ENCODE data around the gene ASTN2.

The ASTN2 gene

GRCh38 chr9:116550696-116551436 is 864.0 kb downstream of the ASTN2 start:
- DNase-seq = peak; percentile 31

GRCh38 chr9:116549786-116550660 is 864.8 kb downstream of the ASTN2 start:
- peak; percentile 39 for DNase-seq

DNA sequence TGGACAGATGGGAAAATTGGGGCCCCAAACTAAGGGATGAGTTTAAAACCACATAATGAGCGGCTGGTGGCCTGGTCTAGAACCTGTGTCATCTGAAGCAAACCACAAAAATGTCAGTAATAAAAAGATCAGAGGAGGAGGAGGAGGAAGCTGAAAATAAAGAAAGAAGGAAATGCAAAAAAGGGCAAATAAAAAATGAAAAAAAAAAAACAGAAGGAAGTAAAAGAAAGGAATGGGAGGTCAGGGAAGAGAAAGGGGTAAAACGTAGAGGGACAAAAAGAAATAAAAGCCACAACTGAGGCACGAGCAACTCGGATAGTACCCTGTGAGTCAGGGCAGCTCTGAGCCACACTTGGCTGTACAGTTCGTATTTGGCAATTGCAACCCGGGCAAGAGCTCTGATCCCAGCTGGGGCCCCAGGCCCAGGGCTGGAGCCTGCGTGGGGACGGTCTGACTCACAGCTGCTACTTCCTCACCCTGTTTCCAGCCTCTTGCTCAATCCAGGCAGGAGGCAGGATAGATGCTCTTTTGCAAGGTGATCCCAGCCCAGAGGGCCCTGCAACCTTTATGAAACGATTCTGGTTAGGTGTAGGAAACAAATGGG is 865.7 kb downstream of the ASTN2 start:
- DNase-seq = peak; percentile 93

GRCh38 chr9:116547729-116548426 is 867.0 kb downstream of the ASTN2 start:
- no peak for DNase-seq

- DNase-seq = no peak
These were observed 867.9 kb downstream of the ASTN2 start for GRCh38 chr9:116546711-116547581.

DNA sequence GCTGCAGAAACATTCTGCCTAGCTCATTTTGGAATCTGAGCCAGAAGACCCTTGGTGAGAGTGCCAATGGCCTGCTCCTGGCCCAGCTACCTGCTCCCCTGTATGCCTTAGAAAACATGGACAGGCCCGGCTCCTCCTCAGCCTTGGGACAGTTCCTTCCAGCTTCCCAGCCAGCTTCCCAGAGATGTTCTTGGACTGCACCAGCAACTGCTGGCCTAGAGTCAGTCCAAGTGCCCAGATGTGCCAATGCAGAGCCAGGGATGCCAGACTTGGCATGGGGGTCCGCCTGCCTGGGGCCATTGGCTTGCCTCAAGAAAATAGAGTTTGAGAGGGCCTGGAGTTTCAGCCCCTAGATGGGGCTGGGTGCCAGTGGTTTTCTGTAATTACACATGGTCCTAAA is 870.0 kb downstream of the ASTN2 start:
- DNase-seq = no peak

DNA sequence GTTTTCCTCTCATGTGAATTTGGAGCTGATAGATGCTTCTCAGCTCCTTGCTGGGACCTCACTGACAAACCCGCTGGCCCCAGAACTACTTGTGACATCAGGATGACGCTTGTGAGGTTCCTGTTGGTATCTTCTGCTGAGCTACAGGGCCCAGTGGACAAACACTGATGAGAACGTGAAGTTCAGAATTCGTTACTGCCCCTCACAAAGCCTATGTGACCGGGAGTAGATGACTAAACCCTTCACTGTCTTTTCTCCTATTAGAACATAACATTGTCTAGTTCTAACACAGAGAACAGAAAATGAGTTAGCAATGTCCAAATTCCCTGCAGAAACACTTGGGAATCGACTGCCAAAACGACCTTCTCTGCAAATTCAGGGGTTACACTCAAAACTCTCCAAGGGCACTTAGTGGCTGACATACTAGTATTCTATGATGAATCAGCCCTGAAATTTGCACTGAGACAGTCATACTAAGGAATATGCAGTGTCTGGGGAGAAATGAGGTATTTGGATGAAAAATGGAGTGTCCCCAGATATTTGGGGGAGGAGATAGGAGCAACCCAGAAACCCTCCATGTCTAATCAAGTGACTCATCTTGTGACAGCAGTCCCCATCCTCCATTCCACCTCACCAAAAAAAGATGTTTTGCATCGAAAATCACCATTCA is 871.0 kb downstream of the ASTN2 start:
- DNase-seq = peak; percentile 85

DNA sequence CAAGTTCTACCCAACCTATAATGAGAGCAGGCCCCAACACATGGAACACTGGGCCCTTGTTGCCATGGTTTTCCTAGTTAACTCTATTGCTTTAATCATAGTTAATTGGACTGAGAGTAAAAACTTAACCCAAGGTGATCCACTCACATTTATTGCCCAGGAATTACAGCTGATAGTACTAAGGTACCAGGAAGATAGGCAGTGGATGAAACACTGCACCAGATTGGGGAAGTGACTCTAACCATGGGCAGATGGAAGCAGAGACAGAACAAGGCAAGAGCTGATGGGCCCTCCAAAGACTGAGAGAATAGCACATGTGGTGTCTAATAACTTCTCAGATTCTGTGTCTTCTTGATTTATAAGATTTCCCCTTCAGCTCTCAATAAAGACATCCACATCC is 873.5 kb downstream of the ASTN2 start:
- no peak for DNase-seq

DNA sequence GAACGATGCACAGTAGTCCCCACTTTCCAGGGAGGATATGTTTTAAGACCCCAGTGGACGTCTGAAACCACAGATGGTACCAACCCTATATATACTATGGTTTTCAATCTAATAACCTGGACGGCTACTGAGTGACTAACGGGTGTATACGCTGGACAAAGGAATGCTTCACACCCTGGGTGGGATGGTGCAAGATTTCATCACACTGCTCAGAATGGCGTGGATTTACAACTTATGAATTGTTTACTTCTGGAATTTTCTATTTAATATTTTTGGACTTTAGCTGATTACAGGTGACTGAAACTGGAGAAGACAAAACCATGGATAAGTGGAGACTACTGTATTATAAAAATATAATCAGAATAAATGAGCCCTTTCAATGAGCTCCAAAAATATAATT is 875.3 kb downstream of the ASTN2 start:
- DNase-seq = peak; percentile 21

DNA sequence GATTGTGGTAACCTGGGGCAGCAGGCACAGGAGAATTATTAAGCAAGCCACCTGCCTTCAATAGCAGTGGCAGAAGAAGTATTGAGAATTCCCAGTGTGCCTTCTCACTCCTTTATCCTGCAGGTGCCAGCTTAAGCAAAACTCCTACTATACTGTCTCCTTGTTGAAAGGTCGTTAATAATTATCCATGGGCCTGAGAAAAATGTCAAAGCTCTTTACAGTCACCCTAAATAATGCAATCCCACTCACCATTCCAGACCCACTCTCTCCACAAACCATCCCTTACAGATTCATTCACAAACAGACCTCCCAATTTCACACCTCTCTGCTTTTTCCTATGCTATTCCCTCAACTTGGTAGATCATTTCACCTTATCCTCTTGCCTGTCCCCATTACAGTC is 889.2 kb downstream of the ASTN2 start:
- DNase-seq = no peak

DNA sequence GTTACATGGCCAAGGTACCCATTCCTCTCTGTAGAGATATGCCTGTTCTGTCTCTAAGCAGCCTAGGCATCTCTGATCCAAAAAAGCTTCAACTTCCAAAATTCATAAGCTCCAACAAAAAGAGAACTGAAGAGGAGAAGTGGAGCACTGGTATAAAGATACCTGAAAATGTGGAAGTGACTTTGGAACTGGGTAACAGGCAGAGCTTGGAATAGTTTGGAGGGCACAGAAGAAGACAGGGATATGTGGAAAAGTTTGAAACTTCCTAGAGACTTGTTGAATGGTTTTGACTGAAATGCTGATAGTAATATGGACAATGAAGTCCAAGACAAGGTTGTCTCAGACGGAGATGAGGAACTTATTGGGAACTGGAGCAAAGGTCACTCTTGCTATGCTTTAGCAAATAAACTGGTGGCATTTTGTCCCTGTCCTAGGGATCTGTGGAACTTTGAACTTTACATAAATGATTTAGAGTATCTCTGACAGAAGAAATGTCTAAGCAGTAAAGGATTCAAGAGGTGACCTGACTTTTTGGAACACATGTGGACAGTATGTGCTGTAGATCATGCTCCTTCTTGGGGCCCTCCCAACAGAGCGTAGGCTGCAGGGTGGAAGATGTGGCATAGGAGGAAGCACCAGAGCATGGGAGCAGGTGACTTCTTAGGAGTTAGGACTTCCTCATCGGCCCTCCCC is 889.9 kb downstream of the ASTN2 start:
- no peak for DNase-seq

GRCh38 chr9:116520218-116520617 is 894.6 kb downstream of the ASTN2 start:
- DNase-seq = no peak

GRCh38 chr9:116516456-116516855 is 898.4 kb downstream of the ASTN2 start:
- DNase-seq = no peak

GRCh38 chr9:116515541-116515940 is 899.3 kb downstream of the ASTN2 start:
- no peak for DNase-seq

DNA sequence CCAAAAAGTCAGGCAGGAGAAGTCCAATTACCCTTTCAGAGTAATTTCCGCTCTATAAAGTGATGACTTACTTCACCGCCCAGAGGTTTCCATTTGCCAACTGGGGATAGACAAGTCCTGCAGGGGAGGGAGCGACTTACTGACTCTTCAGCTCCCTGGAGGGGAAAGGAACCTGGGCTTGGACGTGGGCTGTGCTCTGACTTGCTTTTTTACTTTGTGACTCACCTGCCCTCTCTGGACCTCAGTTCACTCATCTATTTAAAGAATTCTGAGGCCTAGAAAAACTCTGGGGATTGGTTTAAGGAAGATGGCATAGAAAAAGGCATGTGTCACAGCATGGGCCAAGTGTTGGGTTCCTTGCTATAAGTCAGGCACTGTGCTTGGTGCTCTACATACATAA is 908.2 kb downstream of the ASTN2 start:
- no peak for DNase-seq

DNA sequence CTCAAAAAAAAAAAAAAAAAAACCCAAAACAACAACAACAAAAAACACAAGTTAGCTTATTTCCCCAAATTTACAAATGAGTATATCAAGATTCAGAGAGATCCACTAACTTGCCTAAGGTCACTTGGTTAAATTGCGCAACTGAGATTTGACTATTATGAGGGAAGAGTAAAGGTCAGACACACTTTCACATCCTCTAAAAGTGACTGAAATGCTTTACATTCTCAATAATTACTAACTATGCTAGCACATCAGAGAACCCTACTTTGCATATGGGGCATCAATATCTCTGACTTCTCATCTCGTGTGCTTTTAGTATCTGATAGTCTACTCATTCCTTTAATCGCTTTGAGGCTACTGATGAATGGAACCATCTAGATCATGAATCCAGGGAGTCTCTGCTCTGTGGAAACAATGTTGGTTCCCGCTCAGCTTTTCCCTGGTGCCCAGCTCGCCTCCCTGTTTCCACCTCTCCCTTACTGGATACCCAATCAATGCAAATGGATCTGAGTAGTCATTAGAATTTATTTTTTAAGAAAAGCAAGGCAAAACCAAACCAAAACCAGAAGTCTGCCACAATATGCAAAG is 909.9 kb downstream of the ASTN2 start:
- no peak for DNase-seq

DNA sequence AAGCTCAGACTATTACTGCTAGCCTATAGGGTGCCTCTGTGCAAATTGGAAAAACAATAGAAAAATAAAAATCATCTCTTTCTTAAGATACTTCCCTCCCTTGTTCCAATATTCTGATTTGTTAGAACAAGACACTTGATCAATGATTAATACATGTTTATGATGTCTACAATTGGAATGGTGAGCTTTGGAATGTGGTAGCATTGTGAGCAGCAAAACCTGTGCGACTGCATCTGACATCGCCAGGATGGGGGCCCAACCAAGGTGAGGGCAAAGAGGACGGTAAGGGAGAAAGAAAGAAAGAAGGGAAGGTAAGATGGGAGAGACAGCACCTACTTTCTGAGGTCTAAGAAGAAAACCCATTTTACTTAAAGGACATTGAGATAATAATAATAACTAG is 910.8 kb downstream of the ASTN2 start:
- no peak for DNase-seq

DNA sequence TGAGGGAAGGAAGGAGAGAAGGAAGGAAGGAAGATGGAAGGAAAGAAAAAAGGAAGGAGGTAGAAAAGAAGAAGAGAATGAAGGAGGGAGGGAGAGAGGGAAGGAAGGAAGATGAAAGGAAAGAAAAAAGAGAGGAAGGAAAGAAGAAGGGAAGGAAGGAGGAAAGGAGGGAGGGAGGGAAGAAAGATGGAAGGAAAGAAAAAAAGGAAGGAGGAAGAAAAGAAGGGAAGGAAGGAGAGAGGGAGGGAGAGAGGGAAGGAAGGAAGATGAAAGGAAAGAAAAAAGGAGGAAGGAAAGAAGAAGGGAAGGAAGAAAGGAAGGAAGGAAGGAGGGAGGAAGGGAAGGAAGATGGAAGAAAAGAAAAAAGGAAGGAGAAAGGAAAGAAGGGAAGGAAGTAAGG is 912.1 kb downstream of the ASTN2 start:
- DNase-seq = no peak

DNA sequence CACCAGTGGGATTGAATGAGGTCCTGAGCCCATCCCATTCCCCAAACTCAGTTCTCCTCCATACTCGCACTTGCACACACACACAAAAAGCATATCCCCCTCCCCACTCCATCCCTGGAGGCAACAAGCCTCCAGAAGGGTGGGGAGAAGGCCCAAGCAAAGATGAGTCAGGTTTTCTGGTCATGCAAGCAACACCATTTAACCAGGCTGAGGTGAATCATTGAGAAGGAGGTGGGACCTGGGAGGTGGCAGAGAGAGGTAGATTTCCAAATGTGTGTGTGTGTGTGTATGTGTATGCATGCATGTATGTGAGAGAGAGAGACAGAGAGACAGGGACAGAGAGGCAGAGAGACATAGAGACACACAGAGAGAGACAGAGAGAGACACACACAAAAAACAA is 913.0 kb downstream of the ASTN2 start:
- DNase-seq = peak; percentile 52

Measured in fibroblast of skin of back (primary cell).